Lower leg skin (tissue), 3 donors: Measurements from ENCODE around the gene METTL1.
"Not testable (repeated sequence)": the region's sequence is repeated elsewhere in the genome, so short reads cannot be mapped to it uniquely, and the experiment has no call there.

Experiments used
- POLR2A ChIP-seq, 2 donors: fragments of 450-650 bp; IDR thresholded peaks; one replicate each; pipeline ENCODE4 v1.6.1; 2016 to 2017; ENCODE audit warnings: antibody characterized with exemption in 2 of 2, mild to moderate bottlenecking in 1 of 2, moderate library complexity in 1 of 2
- TF ChIP-seq, protein P1 (sequence below), 3 donors: fragments of 450-650 bp; IDR thresholded peaks; one replicate each; pipeline ENCODE4 v1.5.1; 2016; ENCODE audit warnings: antibody characterized with exemption in 3 of 3, mild to moderate bottlenecking in 3 of 3, moderate library complexity in 2 of 3

DNA sequence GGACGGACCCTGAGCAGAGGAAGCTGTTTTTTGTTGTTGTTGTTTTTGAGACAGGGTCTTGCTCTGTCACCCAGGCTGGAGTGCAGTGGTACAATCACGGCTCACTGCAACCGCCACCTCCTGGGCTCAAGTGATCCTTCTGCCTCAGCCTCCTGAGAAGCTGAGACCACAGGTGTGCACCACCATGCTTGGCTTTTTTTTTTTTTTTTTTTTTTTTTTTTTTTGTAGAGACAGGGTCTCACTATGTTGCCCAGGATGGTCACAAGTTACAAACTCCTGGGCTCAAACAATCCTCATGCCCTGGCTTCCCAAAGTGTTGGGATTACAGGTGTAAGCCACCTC lies 46.1 kb upstream of the METTL1 start:
- TF ChIP-seq, protein P1, sequence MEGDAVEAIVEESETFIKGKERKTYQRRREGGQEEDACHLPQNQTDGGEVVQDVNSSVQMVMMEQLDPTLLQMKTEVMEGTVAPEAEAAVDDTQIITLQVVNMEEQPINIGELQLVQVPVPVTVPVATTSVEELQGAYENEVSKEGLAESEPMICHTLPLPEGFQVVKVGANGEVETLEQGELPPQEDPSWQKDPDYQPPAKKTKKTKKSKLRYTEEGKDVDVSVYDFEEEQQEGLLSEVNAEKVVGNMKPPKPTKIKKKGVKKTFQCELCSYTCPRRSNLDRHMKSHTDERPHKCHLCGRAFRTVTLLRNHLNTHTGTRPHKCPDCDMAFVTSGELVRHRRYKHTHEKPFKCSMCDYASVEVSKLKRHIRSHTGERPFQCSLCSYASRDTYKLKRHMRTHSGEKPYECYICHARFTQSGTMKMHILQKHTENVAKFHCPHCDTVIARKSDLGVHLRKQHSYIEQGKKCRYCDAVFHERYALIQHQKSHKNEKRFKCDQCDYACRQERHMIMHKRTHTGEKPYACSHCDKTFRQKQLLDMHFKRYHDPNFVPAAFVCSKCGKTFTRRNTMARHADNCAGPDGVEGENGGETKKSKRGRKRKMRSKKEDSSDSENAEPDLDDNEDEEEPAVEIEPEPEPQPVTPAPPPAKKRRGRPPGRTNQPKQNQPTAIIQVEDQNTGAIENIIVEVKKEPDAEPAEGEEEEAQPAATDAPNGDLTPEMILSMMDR (IDR thresholded peaks at IDR 0.05): not testable (repeated sequence)
- not testable (repeated sequence) for TF ChIP-seq POLR2A (IDR thresholded peaks at IDR 0.05)
